ENCODE measurements around the gene CD40.
"Not testable (repeated sequence)": the region's sequence is repeated elsewhere in the genome, so short reads cannot be mapped to it uniquely, and the experiment has no call there.

The CD40 gene

DNA sequence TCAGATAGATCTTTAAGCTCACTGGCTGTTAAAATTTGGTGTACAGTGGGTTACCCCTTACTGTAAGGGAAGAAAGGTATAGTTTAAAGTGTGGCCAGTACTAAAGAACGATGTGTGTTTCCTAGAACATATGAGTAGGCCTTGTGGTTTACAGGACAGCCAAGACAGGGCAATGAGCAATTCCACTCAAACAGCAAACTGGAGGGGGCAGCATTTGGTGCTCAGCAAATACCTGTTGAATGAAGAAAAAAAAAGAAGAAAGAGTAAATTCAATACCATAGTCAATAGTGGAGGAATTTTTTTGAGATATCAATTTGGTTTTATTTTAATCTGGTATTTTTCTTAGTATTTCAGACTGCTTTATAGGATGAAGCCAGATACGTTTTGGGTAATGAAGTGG, 24.6 kb upstream of the CD40 start:
- H3K27me3 ChIP-seq (ENCODE audit: low read length): no peaks in the 10 kb centered on the region

DNA sequence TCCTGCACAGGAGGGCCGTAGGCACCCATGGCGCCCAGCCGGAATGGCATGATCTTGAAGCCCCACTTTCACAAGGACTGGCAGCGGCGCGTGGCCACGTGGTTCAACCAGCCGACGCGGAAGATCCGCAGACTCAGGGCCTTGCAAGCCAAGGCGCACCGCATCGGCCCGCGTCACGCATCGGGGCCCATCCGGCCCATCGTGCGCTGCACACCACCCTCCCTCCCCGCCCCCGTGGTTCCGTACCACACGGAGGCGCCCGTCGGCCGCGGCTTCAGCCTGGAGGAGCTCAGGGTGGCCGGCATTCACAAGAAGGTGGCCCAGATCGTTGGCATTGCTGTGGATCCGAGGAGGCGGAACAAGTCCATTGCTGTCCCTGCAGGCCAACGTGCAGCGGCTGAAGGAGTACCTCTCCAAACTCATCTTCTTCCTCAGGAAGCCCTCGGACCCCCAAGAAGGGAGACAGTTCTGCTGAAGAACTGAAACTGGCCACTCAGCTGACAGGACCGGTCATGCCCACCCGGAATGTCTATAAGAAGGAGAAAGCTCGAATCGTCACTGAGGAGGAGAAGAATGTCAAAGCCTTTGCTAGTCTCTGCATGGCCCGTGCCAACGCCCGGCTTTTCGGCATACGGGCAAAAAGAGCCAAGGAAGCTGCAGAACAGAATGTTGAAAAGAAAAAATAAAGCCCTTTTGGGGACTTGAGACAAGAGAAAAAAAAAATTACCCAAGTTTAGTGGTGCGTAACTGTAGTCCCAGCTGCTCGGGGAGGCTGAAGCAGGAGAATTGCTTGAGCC, 18.4 kb upstream of the CD40 start:
- Histone ChIP-seq H3K9ac (ENCODE audit: low read length) (peak overlapping the region; percentile 23; the same call in 1 of the 2 replicates), H3K4me2 (ENCODE audit: low read depth, low read length, poor library complexity, severe bottlenecking) (peak overlapping the region; percentile 42), H3K36me3 (ENCODE audit: low read length) (no peaks in the 10 kb centered on the region), H3K79me2 (ENCODE audit: insufficient read depth, low read length) (no peaks in the 10 kb centered on the region), H3K27ac (ENCODE audit: low read depth, low read length) (no peak overlapping the region), H2AFZ (ENCODE audit: low read depth, low read length, severe bottlenecking) (no peak overlapping the region), H4K20me1 (ENCODE audit: low read depth, low read length) (no peaks in the 10 kb centered on the region), H3K4me3 (ENCODE audit: insufficient read depth, low read length, poor library complexity, severe bottlenecking) (no peak overlapping the region), H3K27me3 (ENCODE audit: low read length) (no peaks in the 10 kb centered on the region), H3F3A (ENCODE audit: insufficient read depth) (no peaks in the 10 kb centered on the region), H3K9me3 (ENCODE audit: insufficient read depth, low read length) (no peaks in the 10 kb centered on the region), H3K9me2 (replicated peaks; ENCODE audit: insufficient read depth, low read length) (no peaks in the 10 kb centered on the region)
- TF ChIP-seq EZH2phosphoT487 (conservative IDR thresholded peaks at IDR 0.05; ENCODE audit: low read length): no peak
- TF ChIP-seq, protein P1, sequence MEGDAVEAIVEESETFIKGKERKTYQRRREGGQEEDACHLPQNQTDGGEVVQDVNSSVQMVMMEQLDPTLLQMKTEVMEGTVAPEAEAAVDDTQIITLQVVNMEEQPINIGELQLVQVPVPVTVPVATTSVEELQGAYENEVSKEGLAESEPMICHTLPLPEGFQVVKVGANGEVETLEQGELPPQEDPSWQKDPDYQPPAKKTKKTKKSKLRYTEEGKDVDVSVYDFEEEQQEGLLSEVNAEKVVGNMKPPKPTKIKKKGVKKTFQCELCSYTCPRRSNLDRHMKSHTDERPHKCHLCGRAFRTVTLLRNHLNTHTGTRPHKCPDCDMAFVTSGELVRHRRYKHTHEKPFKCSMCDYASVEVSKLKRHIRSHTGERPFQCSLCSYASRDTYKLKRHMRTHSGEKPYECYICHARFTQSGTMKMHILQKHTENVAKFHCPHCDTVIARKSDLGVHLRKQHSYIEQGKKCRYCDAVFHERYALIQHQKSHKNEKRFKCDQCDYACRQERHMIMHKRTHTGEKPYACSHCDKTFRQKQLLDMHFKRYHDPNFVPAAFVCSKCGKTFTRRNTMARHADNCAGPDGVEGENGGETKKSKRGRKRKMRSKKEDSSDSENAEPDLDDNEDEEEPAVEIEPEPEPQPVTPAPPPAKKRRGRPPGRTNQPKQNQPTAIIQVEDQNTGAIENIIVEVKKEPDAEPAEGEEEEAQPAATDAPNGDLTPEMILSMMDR (IDR thresholded peaks at IDR 0.05; ENCODE audit: insufficient read depth, low read length, poor library complexity, severe bottlenecking): peak; percentile 19

More for the DNA sequence above, 24.6 kb upstream of the CD40 start:
- Histone ChIP-seq H3K9me2 (replicated peaks; ENCODE audit: insufficient read depth, low read length) (no peaks in the 10 kb centered on the region), H3K27ac (ENCODE audit: low read depth, low read length) (no peak overlapping the region), H3K9me3 (ENCODE audit: insufficient read depth, low read length) (no peaks in the 10 kb centered on the region), H3F3A (ENCODE audit: insufficient read depth) (0 out of 2 replicates have a peak, but pooled peaks cover 3% of the 10 kb centered on the region), H2AFZ (ENCODE audit: low read depth, low read length, severe bottlenecking) (no peak overlapping the region), H3K4me2 (ENCODE audit: low read depth, low read length, poor library complexity, severe bottlenecking) (no peak overlapping the region), H3K9ac (ENCODE audit: low read length) (no peak overlapping the region), H3K36me3 (ENCODE audit: low read length) (no peaks in the 10 kb centered on the region), H4K20me1 (ENCODE audit: low read depth, low read length) (no peaks in the 10 kb centered on the region), H3K79me2 (ENCODE audit: insufficient read depth, low read length) (peaks cover 9% of the 10 kb centered on the region), H3K4me3 (ENCODE audit: insufficient read depth, low read length, poor library complexity, severe bottlenecking) (no peak overlapping the region)
- no peak for TF ChIP-seq EZH2phosphoT487 (conservative IDR thresholded peaks at IDR 0.05; ENCODE audit: low read length)
- TF ChIP-seq, protein P1 (IDR thresholded peaks at IDR 0.05; ENCODE audit: insufficient read depth, low read length, poor library complexity, severe bottlenecking): no peak

DNA sequence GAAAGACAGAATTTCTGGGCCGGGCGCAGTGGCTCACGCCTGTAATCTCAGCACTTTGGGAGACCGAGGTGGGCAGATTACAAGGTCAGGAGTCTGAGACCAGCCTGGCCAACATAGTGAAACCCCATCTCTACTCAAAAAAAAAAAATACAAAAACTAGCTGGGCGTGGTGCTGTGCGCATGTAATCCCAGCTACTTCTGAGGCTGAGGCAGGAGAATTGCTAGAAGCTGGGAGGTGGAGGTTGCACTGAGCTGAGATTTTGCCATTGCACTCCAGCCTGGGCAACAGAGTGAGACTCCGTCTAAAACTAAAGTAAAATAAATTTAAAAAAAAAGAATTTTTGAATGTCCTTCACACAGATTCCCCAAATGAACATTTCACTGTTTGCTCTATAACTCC, 17.7 kb upstream of the CD40 start:
- not testable (repeated sequence) for H3K27me3 ChIP-seq (ENCODE audit: low read length); H2AFZ ChIP-seq (ENCODE audit: low read depth, low read length, severe bottlenecking); H3K9me2 ChIP-seq (replicated peaks; ENCODE audit: insufficient read depth, low read length); H3K27ac ChIP-seq (ENCODE audit: low read depth, low read length); H3K4me2 ChIP-seq (ENCODE audit: low read depth, low read length, poor library complexity, severe bottlenecking); H3K79me2 ChIP-seq (ENCODE audit: insufficient read depth, low read length); H3K36me3 ChIP-seq (ENCODE audit: low read length); H3K4me3 ChIP-seq (ENCODE audit: insufficient read depth, low read length, poor library complexity, severe bottlenecking); H4K20me1 ChIP-seq (ENCODE audit: low read depth, low read length); H3K9me3 ChIP-seq (ENCODE audit: insufficient read depth, low read length); H3K9ac ChIP-seq (ENCODE audit: low read length); H3F3A ChIP-seq (ENCODE audit: insufficient read depth)

DNA sequence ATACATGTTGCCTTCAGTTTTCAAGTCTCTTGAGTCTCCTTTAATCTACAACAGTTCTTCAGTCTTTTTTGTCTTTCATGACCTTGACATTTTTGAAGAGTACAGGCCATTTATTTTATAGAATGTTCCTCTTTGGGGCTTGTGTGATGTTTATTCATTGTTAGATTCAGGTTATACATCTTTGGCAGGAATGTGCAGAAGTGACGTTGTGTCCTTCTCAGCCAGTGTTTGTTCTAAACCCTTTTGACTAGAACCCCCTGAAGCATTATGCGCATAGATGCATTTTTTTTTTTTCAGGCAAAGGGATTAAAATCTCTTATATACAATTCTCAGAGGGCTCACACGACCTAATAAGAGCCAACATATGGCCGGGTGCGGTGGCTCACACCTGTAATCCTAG, 17.1 kb upstream of the CD40 start:
- Histone ChIP-seq H3F3A (ENCODE audit: insufficient read depth) (no peaks in the 10 kb centered on the region), H3K36me3 (ENCODE audit: low read length) (no peaks in the 10 kb centered on the region), H3K4me2 (ENCODE audit: low read depth, low read length, poor library complexity, severe bottlenecking) (no peak overlapping the region), H3K27me3 (ENCODE audit: low read length) (no peaks in the 10 kb centered on the region), H3K27ac (ENCODE audit: low read depth, low read length) (no peak overlapping the region), H3K9me2 (replicated peaks; ENCODE audit: insufficient read depth, low read length) (no peaks in the 10 kb centered on the region), H2AFZ (ENCODE audit: low read depth, low read length, severe bottlenecking) (no peak overlapping the region), H3K79me2 (ENCODE audit: insufficient read depth, low read length) (no peaks in the 10 kb centered on the region), H3K9me3 (ENCODE audit: insufficient read depth, low read length) (no peaks in the 10 kb centered on the region), H3K4me3 (ENCODE audit: insufficient read depth, low read length, poor library complexity, severe bottlenecking) (no peak overlapping the region), H3K9ac (ENCODE audit: low read length) (no peak overlapping the region), H4K20me1 (ENCODE audit: low read depth, low read length) (no peaks in the 10 kb centered on the region)
- TF ChIP-seq EZH2phosphoT487 (conservative IDR thresholded peaks at IDR 0.05; ENCODE audit: low read length): no peak
- TF ChIP-seq, protein P1 (IDR thresholded peaks at IDR 0.05; ENCODE audit: insufficient read depth, low read length, poor library complexity, severe bottlenecking): no peak
